ENCODE measurements around the gene WDR91. TPM values are rescaled to one million over a fixed set of nuclear protein-coding genes. Genes with fewer than 3 reads are reported as not detected.

The WDR91 gene
- total RNA-seq, 1 donor from 2014 or later: 5.5 TPM

DNA sequence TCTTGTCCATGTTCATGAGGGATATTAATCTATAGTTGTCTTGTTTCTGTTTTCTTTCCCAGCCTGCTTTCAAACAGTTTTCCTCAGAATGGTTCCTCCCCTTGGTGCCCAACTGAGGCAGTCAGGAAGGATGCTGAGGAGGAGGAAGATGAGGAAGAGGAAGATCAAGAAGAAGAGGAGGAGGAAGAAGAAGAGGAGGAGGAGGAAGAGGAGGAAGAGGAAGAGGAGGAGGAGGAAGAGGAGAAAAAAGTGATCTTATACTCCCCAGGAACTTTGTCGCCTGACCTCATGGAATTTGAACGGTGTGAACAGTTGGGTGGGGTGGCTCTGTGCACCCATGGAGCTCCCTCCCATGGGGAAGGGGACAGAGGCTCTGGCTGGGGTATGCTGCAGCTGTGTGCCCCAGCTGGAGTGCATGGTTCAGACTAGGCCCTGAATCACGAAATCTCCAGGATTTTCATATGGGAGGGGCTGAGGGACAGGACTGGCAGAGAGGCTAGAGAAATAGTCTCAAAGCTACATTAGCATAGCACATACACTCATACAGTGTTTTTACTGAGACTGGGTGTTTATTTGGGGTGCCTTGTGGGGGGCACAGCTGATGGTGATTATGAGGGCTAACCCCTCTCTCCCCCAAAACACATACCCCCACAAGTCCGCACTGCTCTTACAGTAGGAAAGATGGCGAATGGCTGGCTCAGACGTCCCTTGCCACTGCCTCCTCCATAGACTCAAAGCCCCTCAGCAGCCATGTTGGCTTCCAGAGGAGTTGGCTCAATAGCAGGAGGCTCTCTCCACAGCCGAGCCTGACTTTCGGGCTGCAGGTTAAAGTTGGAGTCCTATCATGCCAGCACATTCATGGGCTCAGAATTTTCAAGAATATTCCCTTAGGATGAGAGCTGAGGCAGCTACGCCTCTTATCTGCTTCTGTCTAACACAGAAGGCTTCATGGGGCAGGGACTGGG, 34.2 kb upstream of the WDR91 start:
- H3K4me1 Mint-ChIP-seq (ENCODE audit: low read depth, unreplicated experiment): no peaks in the 10 kb centered on the region
- no peak overlapping the region for H3K27ac ChIP-seq (ENCODE audit: low read depth, low read length)
- H3K27ac Mint-ChIP-seq (ENCODE audit: unreplicated experiment): no peak overlapping the region
- no peak for FAIRE-seq
- H3K9ac ChIP-seq (ENCODE audit: low read length): no peak overlapping the region
- H3K27me3 Mint-ChIP-seq (ENCODE audit: low read depth, unreplicated experiment): peaks cover 5% of the 10 kb centered on the region
- H3K36me3 Mint-ChIP-seq (ENCODE audit: low read depth, unreplicated experiment): no peaks in the 10 kb centered on the region
- H3K4me1 ChIP-seq (ENCODE audit: insufficient read depth, low read length): no peaks in the 10 kb centered on the region
- H3K4me2 ChIP-seq (ENCODE audit: low read length): no peak overlapping the region
- no peak overlapping the region for H3K4me3 ChIP-seq (ENCODE audit: insufficient read depth, low read depth, low read length)
- TF ChIP-seq EZH2 (IDR thresholded peaks at IDR 0.05; ENCODE audit: insufficient read depth, low read length): no peak
- TF ChIP-seq, protein P1, sequence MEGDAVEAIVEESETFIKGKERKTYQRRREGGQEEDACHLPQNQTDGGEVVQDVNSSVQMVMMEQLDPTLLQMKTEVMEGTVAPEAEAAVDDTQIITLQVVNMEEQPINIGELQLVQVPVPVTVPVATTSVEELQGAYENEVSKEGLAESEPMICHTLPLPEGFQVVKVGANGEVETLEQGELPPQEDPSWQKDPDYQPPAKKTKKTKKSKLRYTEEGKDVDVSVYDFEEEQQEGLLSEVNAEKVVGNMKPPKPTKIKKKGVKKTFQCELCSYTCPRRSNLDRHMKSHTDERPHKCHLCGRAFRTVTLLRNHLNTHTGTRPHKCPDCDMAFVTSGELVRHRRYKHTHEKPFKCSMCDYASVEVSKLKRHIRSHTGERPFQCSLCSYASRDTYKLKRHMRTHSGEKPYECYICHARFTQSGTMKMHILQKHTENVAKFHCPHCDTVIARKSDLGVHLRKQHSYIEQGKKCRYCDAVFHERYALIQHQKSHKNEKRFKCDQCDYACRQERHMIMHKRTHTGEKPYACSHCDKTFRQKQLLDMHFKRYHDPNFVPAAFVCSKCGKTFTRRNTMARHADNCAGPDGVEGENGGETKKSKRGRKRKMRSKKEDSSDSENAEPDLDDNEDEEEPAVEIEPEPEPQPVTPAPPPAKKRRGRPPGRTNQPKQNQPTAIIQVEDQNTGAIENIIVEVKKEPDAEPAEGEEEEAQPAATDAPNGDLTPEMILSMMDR (IDR thresholded peaks at IDR 0.05; ENCODE audit: insufficient read depth, low read depth, low read length): no peak
- no peak overlapping the region for H2AFZ ChIP-seq (ENCODE audit: low read depth, low read length)
- no peaks in the 10 kb centered on the region for H3K36me3 ChIP-seq (ENCODE audit: insufficient read depth, low read length)
- DNase-seq (ENCODE audit: low read depth): no peak
- no peak overlapping the region for H3K4me3 Mint-ChIP-seq (ENCODE audit: unreplicated experiment)
- no peaks in the 10 kb centered on the region for H3K9me3 Mint-ChIP-seq (ENCODE audit: unreplicated experiment)
- H3K9me3 ChIP-seq (ENCODE audit: insufficient read depth, low read depth, low read length): no peaks in the 10 kb centered on the region
- no peaks in the 10 kb centered on the region for H4K20me1 ChIP-seq (ENCODE audit: insufficient read depth, low read length)
- no peaks in the 10 kb centered on the region for H3K79me2 ChIP-seq (ENCODE audit: insufficient read depth, low read length)
- peaks cover 5% of the 10 kb centered on the region for H3K27me3 ChIP-seq (ENCODE audit: insufficient read depth, low read length)

- H3K36me3 ChIP-seq (ENCODE audit: insufficient read depth, low read length): no peaks in the 10 kb centered on the region
- H3K4me3 ChIP-seq (ENCODE audit: insufficient read depth, low read depth, low read length): no peak overlapping the region
- Mint-ChIP-seq H3K27me3 (ENCODE audit: low read depth, unreplicated experiment) (peaks cover 8% of the 10 kb centered on the region), H3K36me3 (ENCODE audit: low read depth, unreplicated experiment) (no peaks in the 10 kb centered on the region), H3K4me1 (ENCODE audit: low read depth, unreplicated experiment) (no peaks in the 10 kb centered on the region), H3K4me3 (ENCODE audit: unreplicated experiment) (no peak overlapping the region), H3K9me3 (ENCODE audit: unreplicated experiment) (no peaks in the 10 kb centered on the region), H3K27ac (ENCODE audit: unreplicated experiment) (no peak overlapping the region)
- DNase-seq (ENCODE audit: low read depth): no peak
- no peak overlapping the region for H3K27ac ChIP-seq (ENCODE audit: low read depth, low read length)
- peaks cover 7% of the 10 kb centered on the region for H3K27me3 ChIP-seq (ENCODE audit: insufficient read depth, low read length)
- no peak overlapping the region for H3K4me2 ChIP-seq (ENCODE audit: low read length)
- H3K9me3 ChIP-seq (ENCODE audit: insufficient read depth, low read depth, low read length): no peaks in the 10 kb centered on the region
- H3K79me2 ChIP-seq (ENCODE audit: insufficient read depth, low read length): no peaks in the 10 kb centered on the region
- no peaks in the 10 kb centered on the region for H4K20me1 ChIP-seq (ENCODE audit: insufficient read depth, low read length)
- no peak for TF ChIP-seq EZH2 (IDR thresholded peaks at IDR 0.05; ENCODE audit: insufficient read depth, low read length)
- TF ChIP-seq, protein P1 (IDR thresholded peaks at IDR 0.05; ENCODE audit: insufficient read depth, low read depth, low read length): no peak
- H2AFZ ChIP-seq (ENCODE audit: low read depth, low read length): no peak overlapping the region
- no peaks in the 10 kb centered on the region for H3K4me1 ChIP-seq (ENCODE audit: insufficient read depth, low read length)
- H3K9ac ChIP-seq (ENCODE audit: low read length): no peak overlapping the region
- no peak for FAIRE-seq
These were observed 30.9 kb upstream of the WDR91 start for GRCh38 chr7:135242096-135242684.

Data from astrocyte (in vitro differentiated cells and primary cell).